ENCODE data around the gene CHRNB2.
A peak's percentile ranks its signal among the peaks of the same experiment; 100 is the strongest.

The CHRNB2 gene

GRCh38 chr1:154581766-154582165 is 14.2 kb downstream of the CHRNB2 start:
- Histone ChIP-seq H3K79me2 (ENCODE audit: low read length) (0 out of 2 replicates have a peak, but pooled peaks cover 6% of the 10 kb centered on the region), H3K4me2 (ENCODE audit: low read depth, low read length) (no peak overlapping the region), H4K20me1 (ENCODE audit: insufficient read depth, low read length) (no peaks in the 10 kb centered on the region), H3K27ac (ENCODE audit: low read length) (no peak overlapping the region), H3F3A (ENCODE audit: insufficient read depth, low read length) (peaks cover 25% of the 10 kb centered on the region), H3K9me3 (replicated peaks; ENCODE audit: insufficient read depth, low read length) (no peaks in the 10 kb centered on the region), H3K4me1 (ENCODE audit: low read length) (peaks cover 44% of the 10 kb centered on the region), H2AFZ (ENCODE audit: low read length) (no peak overlapping the region), H3K27me3 (replicated peaks; ENCODE audit: insufficient read depth, low read length) (no peaks in the 10 kb centered on the region), H3K9ac (ENCODE audit: low read length) (no peak overlapping the region), H3K36me3 (replicated peaks; ENCODE audit: insufficient read depth, low read length) (peaks cover 47% of the 10 kb centered on the region), H3K9me2 (replicated peaks; ENCODE audit: insufficient read depth, low read length) (no peaks in the 10 kb centered on the region), H3K4me3 (ENCODE audit: low read length) (no peak overlapping the region)
- TF ChIP-seq EZH2 (optimal IDR thresholded peaks at IDR 0.05; ENCODE audit: low read depth, low read length) = no peak
- no peak for TF ChIP-seq CTCF (IDR thresholded peaks at IDR 0.05; ENCODE audit: low read length)
- no peak for TF ChIP-seq EZH2phosphoT487 (IDR thresholded peaks at IDR 0.05; ENCODE audit: low read length)
- DNase-seq = no peak

- H3K9me3 ChIP-seq (replicated peaks; ENCODE audit: insufficient read depth, low read length) = no peaks in the 10 kb centered on the region
- no peak overlapping the region for H3K4me3 ChIP-seq (ENCODE audit: low read length)
- H3K27me3 ChIP-seq (replicated peaks; ENCODE audit: insufficient read depth, low read length) = no peaks in the 10 kb centered on the region
- H3K27ac ChIP-seq (ENCODE audit: low read length) = peak overlapping the region; percentile 1; the same call in 1 of the 2 replicates
- H3K36me3 ChIP-seq (replicated peaks; ENCODE audit: insufficient read depth, low read length) = peaks cover 52% of the 10 kb centered on the region
- H3F3A ChIP-seq (ENCODE audit: insufficient read depth, low read length) = peaks cover 25% of the 10 kb centered on the region
- no peak overlapping the region for H2AFZ ChIP-seq (ENCODE audit: low read length)
- H3K9me2 ChIP-seq (replicated peaks; ENCODE audit: insufficient read depth, low read length) = no peaks in the 10 kb centered on the region
- peak; percentile 20 for DNase-seq
- no peak for TF ChIP-seq CTCF (IDR thresholded peaks at IDR 0.05; ENCODE audit: low read length)
- no peak for TF ChIP-seq EZH2 (optimal IDR thresholded peaks at IDR 0.05; ENCODE audit: low read depth, low read length)
- no peak for TF ChIP-seq EZH2phosphoT487 (IDR thresholded peaks at IDR 0.05; ENCODE audit: low read length)
- no peak overlapping the region for H3K4me2 ChIP-seq (ENCODE audit: low read depth, low read length)
- peaks cover 48% of the 10 kb centered on the region for H3K4me1 ChIP-seq (ENCODE audit: low read length)
- no peaks in the 10 kb centered on the region for H4K20me1 ChIP-seq (ENCODE audit: insufficient read depth, low read length)
- H3K79me2 ChIP-seq (ENCODE audit: low read length) = 0 out of 2 replicates have a peak, but pooled peaks cover 9% of the 10 kb centered on the region
- no peak overlapping the region for H3K9ac ChIP-seq (ENCODE audit: low read length)
Measured at GRCh38 chr1:154582885-154583284, 15.3 kb downstream of the CHRNB2 start.

GRCh38 chr1:154583773-154584172 is 16.2 kb downstream of the CHRNB2 start:
- Histone ChIP-seq H3K4me1 (ENCODE audit: low read length) (peaks cover 48% of the 10 kb centered on the region), H3K9me2 (replicated peaks; ENCODE audit: insufficient read depth, low read length) (no peaks in the 10 kb centered on the region), H3K27me3 (replicated peaks; ENCODE audit: insufficient read depth, low read length) (no peaks in the 10 kb centered on the region), H3K9ac (ENCODE audit: low read length) (no peak overlapping the region), H3K36me3 (replicated peaks; ENCODE audit: insufficient read depth, low read length) (peaks cover 52% of the 10 kb centered on the region), H3F3A (ENCODE audit: insufficient read depth, low read length) (peaks cover 25% of the 10 kb centered on the region), H3K4me3 (ENCODE audit: low read length) (no peak overlapping the region), H3K79me2 (ENCODE audit: low read length) (0 out of 2 replicates have a peak, but pooled peaks cover 14% of the 10 kb centered on the region), H3K9me3 (replicated peaks; ENCODE audit: insufficient read depth, low read length) (no peaks in the 10 kb centered on the region), H2AFZ (ENCODE audit: low read length) (no peak overlapping the region), H4K20me1 (ENCODE audit: insufficient read depth, low read length) (no peaks in the 10 kb centered on the region), H3K27ac (ENCODE audit: low read length) (peak overlapping the region; percentile 47; the same call in 1 of the 2 replicates), H3K4me2 (ENCODE audit: low read depth, low read length) (0 out of 2 replicates have a peak overlapping the region, but pooled peaks have one; percentile 1)
- TF ChIP-seq CTCF (IDR thresholded peaks at IDR 0.05; ENCODE audit: low read length) (no peak), EZH2phosphoT487 (IDR thresholded peaks at IDR 0.05; ENCODE audit: low read length) (no peak), EZH2 (optimal IDR thresholded peaks at IDR 0.05; ENCODE audit: low read depth, low read length) (no peak)
- DNase-seq = no peak

Measured in MM.1S (cell line).